Measurements from ENCODE around the gene GABRD.

The GABRD gene

GRCh38 chr1:2047749-2048729 is 28.9 kb downstream of the GABRD start:
- H3K27me3 ChIP-seq = peaks cover 96% of the 10 kb centered on the region
- no peaks in the 10 kb centered on the region for H3K36me3 ChIP-seq
- H3K9me3 ChIP-seq = no peaks in the 10 kb centered on the region
- H3K4me3 ChIP-seq (ENCODE audit: low read depth in 1 of 2, low read length in 1 of 2) = no peak overlapping the region
- H3K27ac ChIP-seq = no peak overlapping the region
- no peak for TF ChIP-seq CTCF (IDR thresholded peaks at IDR 0.05)
- peaks cover 12 to 25% of the 10 kb centered on the region in 2 experiments for H3K4me1 ChIP-seq (ENCODE audit: control insufficient read depth in 1 of 2, insufficient read depth in 1 of 2, low read depth in 1 of 2, low read length in 1 of 2)

GRCh38 chr1:2049225-2049717 is 30.1 kb downstream of the GABRD start:
- peaks cover 12 to 25% of the 10 kb centered on the region in 2 experiments for H3K4me1 ChIP-seq (ENCODE audit: control insufficient read depth in 1 of 2, insufficient read depth in 1 of 2, low read depth in 1 of 2, low read length in 1 of 2)
- no peaks in the 10 kb centered on the region for H3K9me3 ChIP-seq
- no peak for TF ChIP-seq CTCF (IDR thresholded peaks at IDR 0.05)
- peaks cover 84% of the 10 kb centered on the region for H3K27me3 ChIP-seq
- no peaks in the 10 kb centered on the region for H3K36me3 ChIP-seq
- peak overlapping the region; percentile 53 to 85 for H3K4me3 ChIP-seq (ENCODE audit: low read depth in 1 of 2, low read length in 1 of 2)
- H3K27ac ChIP-seq = no peak overlapping the region

GRCh38 chr1:2049718-2050431 is 30.7 kb downstream of the GABRD start, which contains the start of gene PRKCZ:
TSS of gene PRKCZ (plus strand) at chr1:2050411. CDS start at chr1:2050631, 220 bp downstream.
- Histone ChIP-seq H3K36me3 (no peaks in the 10 kb centered on the region), H3K9me3 (no peaks in the 10 kb centered on the region), H3K27me3 (peaks cover 78% of the 10 kb centered on the region), H3K4me3 (ENCODE audit: low read depth in 1 of 2, low read length in 1 of 2) (peak within 1 kb of the TSS; percentile 56 to 85), H3K27ac (peak within 1 kb of the TSS; percentile 27), H3K4me1 (ENCODE audit: control insufficient read depth in 1 of 2, insufficient read depth in 1 of 2, low read depth in 1 of 2, low read length in 1 of 2) (peaks cover 12 to 20% of the 10 kb centered on the region in 2 experiments)
- TF ChIP-seq CTCF (IDR thresholded peaks at IDR 0.05) = peak; percentile 24

GRCh38 chr1:2050461-2050792 is 31.3 kb downstream of the GABRD start:
- peaks cover 72% of the 10 kb centered on the region for H3K27me3 ChIP-seq
- H3K27ac ChIP-seq = peak overlapping the region; percentile 27
- no peaks in the 10 kb centered on the region for H3K9me3 ChIP-seq
- no peak for TF ChIP-seq CTCF (IDR thresholded peaks at IDR 0.05)
- H3K36me3 ChIP-seq = no peaks in the 10 kb centered on the region
- peak overlapping the region; percentile 56 to 85 for H3K4me3 ChIP-seq (ENCODE audit: low read depth in 1 of 2, low read length in 1 of 2)
- H3K4me1 ChIP-seq (ENCODE audit: control insufficient read depth in 1 of 2, insufficient read depth in 1 of 2, low read depth in 1 of 2, low read length in 1 of 2) = peaks cover 12 to 17% of the 10 kb centered on the region in 2 experiments

GRCh38 chr1:2050793-2051682 is 31.9 kb downstream of the GABRD start:
- Histone ChIP-seq H3K27me3 (peaks cover 66% of the 10 kb centered on the region), H3K36me3 (no peaks in the 10 kb centered on the region), H3K27ac (peak overlapping the region; percentile 27), H3K9me3 (no peaks in the 10 kb centered on the region), H3K4me1 (ENCODE audit: control insufficient read depth in 1 of 2, insufficient read depth in 1 of 2, low read depth in 1 of 2, low read length in 1 of 2) (peaks cover 12 to 17% of the 10 kb centered on the region in 2 experiments), H3K4me3 (ENCODE audit: low read depth in 1 of 2, low read length in 1 of 2) (peak overlapping the region; percentile 56 to 85)
- no peak for TF ChIP-seq CTCF (IDR thresholded peaks at IDR 0.05)

All from neutrophil (primary cell).